GM18505 (cell line): ENCODE measurements around the gene ACTR8.

Experiments
- ATAC-seq: cut with Tn5 transposase; IDR thresholded peaks from one replicate; pipeline ENCODE4 v1.9.1; 2021; ENCODE audit not compliant: unreplicated experiment
- POLR2A ChIP-seq: IDR thresholded peaks from 4 replicates; pipeline ENCODE4 v1.6.1; 2011; ENCODE audit warnings: borderline replicate concordance; ENCODE audit not compliant: insufficient read depth, insufficient read length; ENCODE audit errors: extremely low read depth

ACTR8 gene

GRCh38 chr3:53835257-53835656, 46.7 kb downstream of the ACTR8 start:
- no peak for TF ChIP-seq POLR2A
- ATAC-seq: no peak

- no peak for ATAC-seq
- no peak for TF ChIP-seq POLR2A
These were observed 47.4 kb downstream of the ACTR8 start for GRCh38 chr3:53834429-53835095.

- TF ChIP-seq POLR2A: no peak
- no peak for ATAC-seq
These were observed 48.3 kb downstream of the ACTR8 start for GRCh38 chr3:53833700-53834099.

GRCh38 chr3:53833053-53833645, 48.8 kb downstream of the ACTR8 start:
- ATAC-seq: no peak

GRCh38 chr3:53830944-53831343, 51.0 kb downstream of the ACTR8 start:
- ATAC-seq: no peak
- TF ChIP-seq POLR2A: no peak

More at GRCh38 chr3:53833053-53833645, 48.8 kb downstream of the ACTR8 start:
- TF ChIP-seq POLR2A: no peak

GRCh38 chr3:53829605-53830004, 52.3 kb downstream of the ACTR8 start:
- no peak for TF ChIP-seq POLR2A
- ATAC-seq: no peak

- no peak for TF ChIP-seq POLR2A
- ATAC-seq: no peak
These were observed 53.4 kb downstream of the ACTR8 start for GRCh38 chr3:53828581-53828980.

GRCh38 chr3:53826048-53826447, 55.9 kb downstream of the ACTR8 start:
- no peak for ATAC-seq
- no peak for TF ChIP-seq POLR2A

- no peak for ATAC-seq
- no peak for TF ChIP-seq POLR2A
These were observed 57.2 kb downstream of the ACTR8 start for GRCh38 chr3:53824795-53825194.

GRCh38 chr3:53823956-53824657, 57.8 kb downstream of the ACTR8 start:
- TF ChIP-seq POLR2A: no peak
- ATAC-seq: no peak

GRCh38 chr3:53823026-53823955, 58.7 kb downstream of the ACTR8 start:
- no peak for ATAC-seq
- TF ChIP-seq POLR2A: no peak

GRCh38 chr3:53822331-53822741, 59.6 kb downstream of the ACTR8 start:
- no peak for ATAC-seq
- TF ChIP-seq POLR2A: no peak

- no peak for TF ChIP-seq POLR2A
- no peak for ATAC-seq
These were observed 60.3 kb downstream of the ACTR8 start for GRCh38 chr3:53821631-53822121.
